IPS DF 4.7 (cell line): Measurements from ENCODE around the gene CACNA1E.

ENCODE experiments used
- DNase-seq: peaks from one replicate; pipeline ENCODE4 v3.0.0-alpha.2; 2013; ENCODE audit warnings: low spot score; ENCODE audit errors: extremely low read depth

The CACNA1E gene

GRCh38 chr1:181632492-181632891, 149.2 kb downstream of the CACNA1E start:
- no peak for DNase-seq

- no peak for DNase-seq
These were observed 149.6 kb downstream of the CACNA1E start for GRCh38 chr1:181632960-181633359.

- no peak for DNase-seq
These were observed 151.8 kb downstream of the CACNA1E start for GRCh38 chr1:181635110-181635509.

- DNase-seq: no peak
These were observed 154.7 kb downstream of the CACNA1E start for GRCh38 chr1:181637998-181638397.

- no peak for DNase-seq
These were observed 157.6 kb downstream of the CACNA1E start for GRCh38 chr1:181640956-181641355.

GRCh38 chr1:181643631-181644030, 160.3 kb downstream of the CACNA1E start:
- DNase-seq: no peak

- no peak for DNase-seq
These were observed 161.9 kb downstream of the CACNA1E start for GRCh38 chr1:181645171-181645570.

GRCh38 chr1:181646710-181647109, 163.4 kb downstream of the CACNA1E start:
- DNase-seq: no peak

- DNase-seq: no peak
These were observed 164.2 kb downstream of the CACNA1E start for GRCh38 chr1:181647314-181648035.

GRCh38 chr1:181651276-181651675, 168.0 kb downstream of the CACNA1E start:
- DNase-seq: no peak

GRCh38 chr1:181655756-181656155, 172.4 kb downstream of the CACNA1E start:
- no peak for DNase-seq

GRCh38 chr1:181656491-181656890, 173.2 kb downstream of the CACNA1E start:
- no peak for DNase-seq

GRCh38 chr1:181658581-181658980, 175.3 kb downstream of the CACNA1E start:
- DNase-seq: no peak

GRCh38 chr1:181659321-181659957, 176.1 kb downstream of the CACNA1E start:
- no peak for DNase-seq

GRCh38 chr1:181660621-181661020, 177.3 kb downstream of the CACNA1E start:
- no peak for DNase-seq

GRCh38 chr1:181661569-181661968, 178.3 kb downstream of the CACNA1E start:
- DNase-seq: no peak

- DNase-seq: no peak
These were observed 179.3 kb downstream of the CACNA1E start for GRCh38 chr1:181662606-181663005.

- no peak for DNase-seq
These were observed 181.2 kb downstream of the CACNA1E start for GRCh38 chr1:181664543-181664942.

- no peak for DNase-seq
These were observed 185.9 kb downstream of the CACNA1E start for GRCh38 chr1:181669246-181669645.

GRCh38 chr1:181674617-181675016, 191.3 kb downstream of the CACNA1E start:
- DNase-seq: no peak

- DNase-seq: no peak
These were observed 192.0 kb downstream of the CACNA1E start for GRCh38 chr1:181675091-181675917.

- DNase-seq: no peak
These were observed 192.5 kb downstream of the CACNA1E start for GRCh38 chr1:181675918-181676190.
